ENCODE measurements around the gene RFX3.

DNA sequence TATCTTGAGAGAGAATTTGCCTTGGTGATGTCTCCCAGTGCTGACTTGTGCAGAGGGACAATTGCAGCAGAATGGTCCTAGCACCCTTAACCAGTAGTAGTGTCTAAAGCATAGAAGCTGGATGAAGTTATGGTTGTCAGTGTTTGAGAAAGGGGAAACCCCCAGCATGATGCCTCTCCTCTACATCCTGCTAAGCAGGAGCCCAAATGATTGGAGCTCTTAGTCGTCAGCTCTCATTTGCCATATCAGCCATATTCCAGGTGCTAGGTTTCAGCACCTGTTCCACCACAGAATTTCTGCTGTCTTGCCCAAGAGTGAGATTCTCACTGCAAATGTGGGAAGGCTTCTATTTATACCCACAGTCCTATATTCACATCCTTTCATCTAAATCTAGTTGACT, 43.7 kb upstream of the RFX3 start:
- TF ChIP-seq, protein P1, sequence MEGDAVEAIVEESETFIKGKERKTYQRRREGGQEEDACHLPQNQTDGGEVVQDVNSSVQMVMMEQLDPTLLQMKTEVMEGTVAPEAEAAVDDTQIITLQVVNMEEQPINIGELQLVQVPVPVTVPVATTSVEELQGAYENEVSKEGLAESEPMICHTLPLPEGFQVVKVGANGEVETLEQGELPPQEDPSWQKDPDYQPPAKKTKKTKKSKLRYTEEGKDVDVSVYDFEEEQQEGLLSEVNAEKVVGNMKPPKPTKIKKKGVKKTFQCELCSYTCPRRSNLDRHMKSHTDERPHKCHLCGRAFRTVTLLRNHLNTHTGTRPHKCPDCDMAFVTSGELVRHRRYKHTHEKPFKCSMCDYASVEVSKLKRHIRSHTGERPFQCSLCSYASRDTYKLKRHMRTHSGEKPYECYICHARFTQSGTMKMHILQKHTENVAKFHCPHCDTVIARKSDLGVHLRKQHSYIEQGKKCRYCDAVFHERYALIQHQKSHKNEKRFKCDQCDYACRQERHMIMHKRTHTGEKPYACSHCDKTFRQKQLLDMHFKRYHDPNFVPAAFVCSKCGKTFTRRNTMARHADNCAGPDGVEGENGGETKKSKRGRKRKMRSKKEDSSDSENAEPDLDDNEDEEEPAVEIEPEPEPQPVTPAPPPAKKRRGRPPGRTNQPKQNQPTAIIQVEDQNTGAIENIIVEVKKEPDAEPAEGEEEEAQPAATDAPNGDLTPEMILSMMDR (IDR thresholded peaks at IDR 0.05; ENCODE audit: low read length) = no peak
- TF ChIP-seq EZH2 (IDR thresholded peaks at IDR 0.05; ENCODE audit: borderline replicate concordance, low read length) = no peak

Measured in OCI-LY1 (cell line).